Keratinocyte (primary cell): Measurements from ENCODE around the gene TTN.

Source experiments
- EZH2 ChIP-seq: IDR thresholded peaks from one replicate; pipeline ENCODE4 v1.6.1; 2012; ENCODE audit warnings: inconsistent platforms, mild to moderate bottlenecking, low read length, moderate library complexity
- TF ChIP-seq, protein P1 (sequence below), 3 experiments: IDR thresholded peaks in 1 of 3; conservative IDR thresholded peaks in 1 of 3; optimal IDR thresholded peaks in 1 of 3; 2 replicates in 2 of 3; 3 replicates in 1 of 3; pipeline versions ENCODE3 to v1.5.1; 2011; ENCODE audit warnings: low read length in 3 of 3, mild to moderate bottlenecking in 3 of 3, moderate library complexity in 2 of 3, control low read depth in 1 of 3, inconsistent platforms in 1 of 3; ENCODE audit not compliant: insufficient read depth in 2 of 3; ENCODE audit errors: extremely low read depth in 1 of 3

DNA sequence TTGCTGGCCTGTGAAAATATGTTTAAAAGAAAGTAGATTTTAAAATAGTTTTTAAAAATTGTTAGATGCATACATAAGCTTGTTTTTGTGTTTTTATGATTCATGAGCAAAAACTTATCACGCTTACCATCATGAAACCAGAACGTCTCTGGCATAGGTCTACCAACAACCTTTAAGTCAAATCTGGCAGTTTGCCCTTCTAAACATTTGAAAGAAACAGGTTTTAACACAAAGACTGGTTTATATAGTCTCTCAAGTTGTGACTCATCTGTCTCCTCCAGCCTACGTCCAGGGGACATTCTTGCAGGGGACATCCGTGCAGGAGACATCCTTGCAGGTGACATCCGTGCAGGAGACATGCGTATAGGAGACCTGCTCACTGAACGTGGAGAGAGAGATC is 29.6 kb downstream of the TTN start:
- TF ChIP-seq EZH2, result no peak
- TF ChIP-seq, protein P1, sequence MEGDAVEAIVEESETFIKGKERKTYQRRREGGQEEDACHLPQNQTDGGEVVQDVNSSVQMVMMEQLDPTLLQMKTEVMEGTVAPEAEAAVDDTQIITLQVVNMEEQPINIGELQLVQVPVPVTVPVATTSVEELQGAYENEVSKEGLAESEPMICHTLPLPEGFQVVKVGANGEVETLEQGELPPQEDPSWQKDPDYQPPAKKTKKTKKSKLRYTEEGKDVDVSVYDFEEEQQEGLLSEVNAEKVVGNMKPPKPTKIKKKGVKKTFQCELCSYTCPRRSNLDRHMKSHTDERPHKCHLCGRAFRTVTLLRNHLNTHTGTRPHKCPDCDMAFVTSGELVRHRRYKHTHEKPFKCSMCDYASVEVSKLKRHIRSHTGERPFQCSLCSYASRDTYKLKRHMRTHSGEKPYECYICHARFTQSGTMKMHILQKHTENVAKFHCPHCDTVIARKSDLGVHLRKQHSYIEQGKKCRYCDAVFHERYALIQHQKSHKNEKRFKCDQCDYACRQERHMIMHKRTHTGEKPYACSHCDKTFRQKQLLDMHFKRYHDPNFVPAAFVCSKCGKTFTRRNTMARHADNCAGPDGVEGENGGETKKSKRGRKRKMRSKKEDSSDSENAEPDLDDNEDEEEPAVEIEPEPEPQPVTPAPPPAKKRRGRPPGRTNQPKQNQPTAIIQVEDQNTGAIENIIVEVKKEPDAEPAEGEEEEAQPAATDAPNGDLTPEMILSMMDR (optimal IDR thresholded peaks at IDR 0.05 in 1 of 3, IDR thresholded peaks at IDR 0.05 in 1 of 3, conservative IDR thresholded peaks at IDR 0.05 in 1 of 3; ENCODE audit: extremely low read depth in 1 of 3, insufficient read depth in 2 of 3, low read length in 3 of 3), result no peak
